HG03175 (cell line): ENCODE results near the gene OVCA2.

Source experiments
- ATAC-seq: cut with Tn5 transposase; IDR thresholded peaks from one replicate; pipeline ENCODE4 v1.9.1; 2021; ENCODE audit warnings: mild to moderate bottlenecking, moderate library complexity; ENCODE audit not compliant: unreplicated experiment

Gene OVCA2

GRCh38 chr17:2082003-2082781, 40.4 kb downstream of the OVCA2 start:
- no peak for ATAC-seq

DNA sequence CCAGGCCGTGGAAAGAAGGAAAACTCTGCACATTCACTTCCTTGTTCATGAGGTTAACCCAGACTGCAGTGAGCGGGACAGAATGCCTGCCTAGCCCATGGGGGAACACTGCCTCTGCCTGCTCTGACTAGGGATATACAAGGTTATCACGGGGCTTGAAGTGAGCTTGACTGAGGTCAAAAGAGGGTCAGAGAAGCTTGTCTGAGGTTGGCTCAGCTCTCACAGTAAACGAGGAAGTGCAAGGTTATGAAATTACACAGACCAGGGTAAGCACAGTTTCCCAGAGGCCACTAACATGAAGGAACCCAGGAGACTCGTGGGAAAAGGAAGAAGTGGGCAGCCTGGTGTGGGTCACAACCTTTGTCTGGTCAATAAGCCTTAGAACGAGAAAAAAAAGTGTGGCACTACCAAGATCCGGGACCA, 41.8 kb downstream of the OVCA2 start:
- ATAC-seq, result peak; percentile 56

DNA sequence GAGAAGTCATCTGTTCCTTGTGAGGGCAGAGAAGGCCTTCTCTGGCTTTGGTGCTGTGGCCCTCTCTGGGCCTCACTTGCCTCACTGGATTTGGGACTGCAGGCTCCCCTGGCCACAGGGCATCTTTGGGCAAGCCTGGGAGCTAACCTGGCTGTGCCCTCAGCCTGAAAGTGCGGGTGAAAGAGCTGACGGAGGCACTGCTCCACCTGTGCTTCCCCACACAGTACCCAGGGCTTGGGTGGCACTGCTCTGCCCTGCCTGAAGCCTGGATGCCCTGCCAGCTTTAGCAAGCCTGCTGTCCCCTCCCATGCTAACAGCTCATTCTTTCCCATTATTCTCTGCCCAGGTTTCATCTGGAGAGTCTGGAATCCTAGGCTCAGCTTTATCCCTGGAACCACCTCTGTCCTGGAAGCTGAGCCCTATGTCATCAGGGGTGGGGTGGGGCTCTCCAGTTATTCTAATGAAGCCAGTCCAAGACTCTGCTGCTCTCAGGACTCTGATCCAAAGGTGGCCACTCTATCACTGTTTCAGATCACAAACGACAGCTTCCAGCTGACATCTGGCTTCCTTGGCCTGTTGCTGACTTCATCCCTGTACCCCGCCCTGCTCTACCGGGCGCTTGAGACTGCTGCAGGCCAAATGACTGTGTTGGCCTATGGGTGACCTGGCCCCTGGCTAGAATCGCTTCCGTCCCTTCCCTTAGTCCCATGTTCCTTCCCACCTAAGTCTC, 42.4 kb downstream of the OVCA2 start:
- ATAC-seq, result no peak

DNA sequence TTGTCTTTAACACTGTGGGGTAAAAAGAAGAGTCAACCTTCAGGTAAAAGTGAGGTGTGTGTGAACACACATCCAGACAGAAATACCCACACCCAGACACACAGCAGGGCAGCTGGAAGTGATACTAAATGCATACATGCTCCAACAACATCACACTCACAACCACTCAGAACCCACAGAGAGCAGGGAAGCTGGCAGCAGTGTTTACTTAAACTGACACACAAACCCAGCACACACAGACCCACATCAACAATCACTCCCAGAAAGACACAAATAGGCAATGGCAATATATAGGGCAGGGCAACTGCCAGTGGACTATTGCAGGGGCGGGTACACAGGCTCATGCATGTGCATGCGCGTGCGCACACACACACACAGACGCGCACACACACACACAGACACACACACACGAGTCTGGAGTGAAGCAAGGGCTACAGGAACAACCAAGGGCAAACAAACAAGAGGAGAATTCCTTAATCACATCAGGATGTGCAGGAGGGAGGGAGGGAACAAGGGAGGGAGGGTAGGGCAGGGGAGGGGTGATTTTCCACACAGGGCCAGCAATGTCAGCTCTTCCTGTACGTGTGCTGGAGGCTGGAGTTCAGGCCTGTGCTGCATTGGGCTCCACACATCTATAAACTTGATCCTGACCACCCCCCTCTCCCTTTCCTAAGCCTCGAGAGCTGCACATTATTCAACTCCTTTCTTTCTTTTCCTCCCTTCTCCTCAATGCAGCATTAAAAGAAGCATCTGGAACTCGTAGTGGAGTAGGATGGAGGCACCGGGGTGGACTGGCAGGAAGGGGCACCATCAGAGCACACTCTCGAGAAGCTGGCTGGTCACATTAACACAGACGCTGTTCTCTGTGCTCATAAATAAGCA, 43.2 kb downstream of the OVCA2 start:
- ATAC-seq, result no peak

DNA sequence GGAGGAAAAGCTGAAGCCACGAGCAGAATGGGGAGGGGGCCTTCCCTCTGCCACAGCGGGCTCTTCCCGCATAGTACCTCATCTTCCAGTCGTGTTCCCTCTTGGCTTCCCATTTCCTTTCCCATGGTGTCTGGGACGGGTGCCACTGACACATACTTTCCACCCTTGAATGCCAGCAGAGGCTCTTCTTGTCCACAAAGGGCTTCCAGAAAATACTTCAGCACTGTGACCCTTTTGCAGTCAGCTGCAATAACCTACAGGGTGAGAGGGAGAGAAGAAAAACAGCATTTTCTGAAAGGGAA, 43.8 kb downstream of the OVCA2 start:
- no peak for ATAC-seq

- ATAC-seq, result no peak
Measured at GRCh38 chr17:2086306-2086705, 44.5 kb downstream of the OVCA2 start.

DNA sequence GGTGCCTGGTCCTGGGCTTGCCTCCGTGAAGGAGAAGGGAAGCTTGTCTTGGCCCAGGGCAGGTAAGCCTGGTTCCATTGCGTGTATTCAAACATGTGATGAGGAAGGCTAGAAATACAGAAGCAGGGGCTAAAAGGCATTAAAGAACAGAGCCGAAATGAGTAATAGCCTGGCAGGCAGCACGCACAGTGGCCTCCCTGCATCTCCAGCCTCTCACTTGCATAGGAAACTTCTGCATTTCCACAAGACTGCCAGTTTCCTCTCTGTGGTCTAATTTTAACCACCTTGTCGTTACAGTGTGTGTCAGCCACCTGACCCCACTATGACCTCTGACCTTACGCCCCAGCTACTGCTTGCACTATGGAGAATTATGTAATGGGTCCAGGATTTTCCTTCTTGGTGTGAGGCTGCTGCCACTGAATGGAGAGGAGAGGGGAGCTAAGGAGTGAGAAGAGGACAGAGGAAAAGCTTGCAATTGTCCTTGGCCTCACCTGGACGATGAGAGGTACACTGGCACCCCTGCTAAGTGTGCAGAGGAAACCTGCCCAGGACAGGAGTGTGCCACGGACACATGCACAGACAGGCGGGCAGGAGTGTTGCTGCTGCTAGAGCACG, 45.9 kb downstream of the OVCA2 start:
- ATAC-seq, result peak; percentile 46

GRCh38 chr17:2089021-2089422, 47.2 kb downstream of the OVCA2 start:
- peak; percentile 18 for ATAC-seq

GRCh38 chr17:2090210-2090641, 48.4 kb downstream of the OVCA2 start:
- ATAC-seq, result no peak

GRCh38 chr17:2090804-2091534, 49.1 kb downstream of the OVCA2 start:
- ATAC-seq, result no peak

DNA sequence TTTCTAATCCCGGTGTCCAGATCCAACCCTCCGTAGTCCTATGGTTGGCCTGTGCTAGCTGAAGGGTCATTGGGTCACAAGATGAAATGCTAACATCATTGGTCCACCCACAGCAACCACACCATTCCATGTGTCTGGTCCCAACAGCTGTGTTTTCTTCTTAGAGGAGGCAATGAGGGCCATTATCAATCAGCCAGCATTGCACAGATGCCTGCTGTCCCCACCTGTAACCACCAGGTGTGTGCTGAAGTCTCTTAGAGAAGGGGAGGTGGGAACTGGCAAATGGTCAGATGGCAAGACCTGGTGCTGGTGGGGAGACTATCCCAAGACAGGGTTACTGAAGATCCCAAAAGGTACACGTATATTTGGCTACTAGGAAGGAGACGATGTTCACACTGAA, 50.4 kb downstream of the OVCA2 start:
- ATAC-seq, result no peak
